ENCODE results near the gene KRTCAP2.
"Not testable (repeated sequence)": the region's sequence is repeated elsewhere in the genome, so short reads cannot be mapped to it uniquely, and the experiment has no call there.

The KRTCAP2 gene

GRCh38 chr1:155172732-155173477 lies at the start of gene KRTCAP2:
Gene KRTCAP2 (minus strand): TSS chr1:155173304. CDS start chr1:155173224, 80 bp downstream.
- peak; percentile 71 for DNase-seq

- DNase-seq, result not testable (repeated sequence)
These were observed 47.3 kb upstream of the KRTCAP2 start for GRCh38 chr1:155220211-155220965.

GRCh38 chr1:155219592-155220031 lies 46.5 kb upstream of the KRTCAP2 start:
- DNase-seq, result no peak

GRCh38 chr1:155218854-155219591 lies 45.9 kb upstream of the KRTCAP2 start:
- DNase-seq, result no peak

GRCh38 chr1:155214702-155215101 lies 41.6 kb upstream of the KRTCAP2 start:
- DNase-seq, result not testable (repeated sequence)

GRCh38 chr1:155212051-155212440 lies 38.9 kb upstream of the KRTCAP2 start:
- not testable (repeated sequence) for DNase-seq

GRCh38 chr1:155211381-155212050 lies 38.4 kb upstream of the KRTCAP2 start:
- not testable (repeated sequence) for DNase-seq

GRCh38 chr1:155210314-155211104 lies 37.4 kb upstream of the KRTCAP2 start:
- DNase-seq, result no peak

GRCh38 chr1:155209312-155209721 lies 36.2 kb upstream of the KRTCAP2 start:
- DNase-seq, result no peak

- peak; percentile 32 for DNase-seq
These were observed 35.6 kb upstream of the KRTCAP2 start, which contains the start of gene MTX1 for GRCh38 chr1:155208541-155209311. Gene MTX1 (plus strand): TSS chr1:155208695. CDS start chr1:155208805, 110 bp downstream.

DNA sequence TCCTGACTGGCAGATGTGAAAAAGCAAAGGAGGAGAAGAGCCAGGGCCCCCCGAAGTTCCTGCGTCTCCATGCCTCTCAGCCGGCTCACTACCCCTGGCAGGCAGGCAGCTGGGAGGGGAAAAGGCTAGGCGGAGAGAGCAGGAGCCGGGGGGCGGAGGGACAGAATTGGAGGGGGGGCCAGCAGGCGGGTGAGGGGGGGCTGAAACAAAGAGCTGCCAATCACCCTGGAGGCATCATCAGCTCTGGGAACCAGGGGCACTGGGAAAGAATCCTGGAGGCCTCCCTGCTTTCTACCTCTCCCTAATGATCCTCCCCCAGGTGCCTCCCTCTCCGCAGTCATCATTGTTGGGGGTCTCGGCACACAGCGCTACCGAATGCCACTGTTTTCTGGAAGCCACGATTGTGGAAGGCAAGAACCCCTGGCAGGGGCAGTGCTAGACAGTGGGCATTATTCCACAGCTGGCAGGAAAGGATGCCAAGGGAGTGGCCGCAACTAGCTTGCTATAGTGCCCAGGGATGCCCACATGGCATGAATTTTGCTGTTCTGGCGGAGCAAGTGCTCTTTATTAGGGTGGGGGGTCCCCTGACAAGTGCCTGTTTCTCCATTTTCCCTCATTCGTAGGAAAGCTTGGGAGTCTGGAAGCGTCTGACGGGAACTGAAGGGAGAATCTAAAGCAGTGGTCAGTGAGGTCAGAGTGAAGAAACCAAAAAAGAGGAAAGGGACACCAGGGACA lies 34.9 kb upstream of the KRTCAP2 start, which contains the start of gene THBS3:
Gene THBS3 (minus strand): TSS at position 92 of the 735 bp plus-strand sequence. CDS start 21 bp downstream, at position 71.
- peak; percentile 7 for DNase-seq

- peak; percentile 92 for DNase-seq
These were observed 34.0 kb upstream of the KRTCAP2 start for GRCh38 chr1:155206891-155207805.

GRCh38 chr1:155205969-155206593 lies 33.0 kb upstream of the KRTCAP2 start:
- no peak for DNase-seq

- no peak for DNase-seq
These were observed 31.9 kb upstream of the KRTCAP2 start for GRCh38 chr1:155205035-155205434.

GRCh38 chr1:155202731-155203515 lies 29.8 kb upstream of the KRTCAP2 start:
- no peak for DNase-seq

GRCh38 chr1:155202198-155202597 lies 29.1 kb upstream of the KRTCAP2 start:
- no peak for DNase-seq

DNA sequence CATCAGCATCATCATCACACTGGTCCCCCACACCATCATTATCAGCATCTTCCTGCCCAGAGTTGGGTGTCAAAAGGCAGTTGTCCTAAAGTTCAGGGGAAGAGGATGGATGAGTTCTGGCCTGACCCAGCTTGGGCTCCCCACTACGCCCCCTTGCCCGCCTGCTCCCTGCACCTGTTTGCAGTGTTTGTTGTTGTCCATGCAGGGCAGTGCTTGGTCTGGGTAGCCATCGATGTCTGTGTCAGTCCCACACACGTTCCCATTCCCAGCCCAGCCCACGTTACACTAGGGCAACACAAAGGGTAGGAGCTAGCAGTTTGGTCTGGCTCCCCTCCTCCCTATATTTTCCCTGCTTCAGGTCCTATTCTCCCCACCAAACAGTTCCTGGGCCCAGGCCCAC lies 27.8 kb upstream of the KRTCAP2 start:
- DNase-seq, result no peak

GRCh38 chr1:155199792-155200191 lies 26.7 kb upstream of the KRTCAP2 start:
- no peak for DNase-seq
